Keratinocyte (primary cell): ENCODE measurements around the gene IRF2BP2. TPM values are rescaled to one million over a fixed set of nuclear protein-coding genes. Genes with fewer than 3 reads are reported as not detected.

ENCODE experiments used
- DNase-seq: peaks from one replicate; pipeline ENCODE4 v3.0.0-alpha.2; 2011; ENCODE audit warnings: low read depth, missing footprints, low spot score
- FAIRE-seq: peaks from 2 replicates; lab custom pipeline; 2011; peaks lifted over from hg19 to GRCh38; lab: Jason Lieb, UNC
- H2AFZ ChIP-seq: 2 replicates; pipeline ENCODE4 v1.6.0; 2012; ENCODE audit warnings: low read length, control low read depth, inconsistent platforms; ENCODE audit not compliant: control insufficient read depth
- H3K27ac ChIP-seq: 2 replicates; pipeline ENCODE4 v1.5.1; 2011; ENCODE audit warnings: low read length; ENCODE audit not compliant: control insufficient read depth, insufficient read depth
- H3K27me3 ChIP-seq: 3 replicates; pipeline ENCODE4 v1.6.0; 2011; ENCODE audit warnings: low read length; ENCODE audit not compliant: control insufficient read depth, insufficient read depth; ENCODE audit errors: extremely low read depth
- H3K36me3 ChIP-seq, 2 experiments: 2 replicates in 1 of 2; 3 replicates in 1 of 2; pipeline ENCODE4 v1.5.1; 2011; ENCODE audit warnings: low read length in 2 of 2, mild to moderate bottlenecking in 1 of 2; ENCODE audit not compliant: control insufficient read depth in 2 of 2, insufficient read depth in 2 of 2; ENCODE audit errors: extremely low read depth in 1 of 2
- H3K4me1 ChIP-seq: 3 replicates; pipeline ENCODE4 v1.5.1; 2011; ENCODE audit warnings: low read length; ENCODE audit not compliant: control insufficient read depth, insufficient read depth; ENCODE audit errors: extremely low read depth
- H3K4me2 ChIP-seq: 3 replicates; pipeline ENCODE4 v1.6.0; 2011; ENCODE audit warnings: low read depth, low read length; ENCODE audit not compliant: control insufficient read depth, insufficient read depth; ENCODE audit errors: extremely low read depth
- H3K4me3 ChIP-seq, 3 experiments: fragments of 200-600 bp in 1 of 3; sonication (generic) in 1 of 3; 2 replicates in 2 of 3; 3 replicates in 1 of 3; pipeline ENCODE4 v1.5.1; 2011 to 2016; ENCODE audit warnings: low read length in 3 of 3, mild to moderate bottlenecking in 3 of 3, control low read depth in 2 of 3, inconsistent platforms in 1 of 3, low read depth in 1 of 3, mixed read lengths in 1 of 3, mixed run types in 1 of 3, moderate library complexity in 1 of 3; ENCODE audit not compliant: control insufficient read depth in 2 of 3, insufficient read depth in 2 of 3; ENCODE audit errors: extremely low read depth in 1 of 3
- H3K79me2 ChIP-seq: 2 replicates; pipeline ENCODE4 v1.6.0; 2012; ENCODE audit warnings: low read length; ENCODE audit not compliant: control insufficient read depth, insufficient read depth
- H3K9ac ChIP-seq: 3 replicates; pipeline ENCODE4 v1.6.0; 2011; ENCODE audit warnings: low read length; ENCODE audit not compliant: control insufficient read depth, insufficient read depth; ENCODE audit errors: extremely low read depth
- H3K9me1 ChIP-seq: 3 replicates; pipeline ENCODE4 v1.6.0; 2011; ENCODE audit warnings: low read length; ENCODE audit not compliant: control insufficient read depth, insufficient read depth; ENCODE audit errors: extremely low read depth
- H3K9me3 ChIP-seq: 2 replicates; pipeline ENCODE4 v1.5.1; 2012; ENCODE audit warnings: low read depth, low read length; ENCODE audit not compliant: control insufficient read depth
- H4K20me1 ChIP-seq: 3 replicates; pipeline ENCODE4 v1.6.0; 2011; ENCODE audit warnings: low read length; ENCODE audit not compliant: control insufficient read depth, insufficient read depth; ENCODE audit errors: extremely low read depth
- EZH2 ChIP-seq: IDR thresholded peaks from one replicate; pipeline ENCODE4 v1.6.1; 2012; ENCODE audit warnings: inconsistent platforms, mild to moderate bottlenecking, low read length, moderate library complexity
- dilution Hi-C: fragments of 300-500 bp; cut with MboI; formaldehyde crosslinking; loops from one replicate; pipeline ENCODE4 v1.7.0; 2020; ENCODE audit warnings: low sequenced_read_pairs; ENCODE audit not compliant: extremely low pct_ligation_motif_present
- polyA plus RNA-seq, 5 experiments: library from polyadenylated mRNA; depleted of rRNA in 3 of 5; stranded (reverse) in 3 of 5; stranded (forward) in 1 of 5; unstranded in 1 of 5; fragments of >200 nt; gene quantifications; 1 replicate in 1 of 5; 2 replicates in 3 of 5; 3 replicates in 1 of 5; pipeline versions ENCODE4 v1.2.1 to v1.2.3, GENCODE V29; 2011 to 2012; ENCODE audit warnings: missing spikeins in 2 of 5, low read depth in 1 of 5, low replicate concordance in 1 of 5
- TF ChIP-seq, protein P1 (sequence below), 3 experiments: IDR thresholded peaks in 1 of 3; conservative IDR thresholded peaks in 1 of 3; optimal IDR thresholded peaks in 1 of 3; 2 replicates in 2 of 3; 3 replicates in 1 of 3; pipeline versions ENCODE3 to v1.5.1; 2011; ENCODE audit warnings: low read length in 3 of 3, mild to moderate bottlenecking in 3 of 3, moderate library complexity in 2 of 3, control low read depth in 1 of 3, inconsistent platforms in 1 of 3; ENCODE audit not compliant: insufficient read depth in 2 of 3; ENCODE audit errors: extremely low read depth in 1 of 3

Gene IRF2BP2
- polyA plus RNA-seq, 1 donor (not counting 4 experiments of a cell fraction or from before 2014, with no cell fraction given), result 29.9 TPM

DNA sequence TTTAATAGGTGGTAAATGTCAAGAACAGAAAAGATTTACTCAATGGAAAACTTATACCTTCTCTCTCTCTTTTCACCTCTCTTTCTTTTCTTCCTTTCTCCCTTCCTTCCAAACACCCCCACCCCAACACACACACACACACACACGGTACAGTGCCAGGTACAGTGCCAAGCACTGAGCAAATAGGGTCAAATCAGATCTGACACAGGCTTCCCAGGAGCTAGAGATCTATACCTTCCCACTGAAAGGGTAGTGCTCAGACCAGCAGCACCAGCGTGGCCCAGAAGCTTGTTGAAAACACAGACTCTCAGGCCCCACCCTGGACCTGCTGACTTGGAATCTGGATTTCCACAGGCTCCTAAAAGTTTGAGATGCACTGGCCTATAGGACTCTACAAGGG is 31.9 kb downstream of the IRF2BP2 start:
- dilution Hi-C loops, result no loop called here
- DNase-seq (no peak), FAIRE-seq (no peak)
- Histone ChIP-seq H2AFZ (no peak overlapping the region), H3K27ac (no peak overlapping the region), H3K4me1 (no peaks in the 10 kb centered on the region), H3K9me3 (no peaks in the 10 kb centered on the region), H3K36me3 (no peaks in the 10 kb centered on the region), H4K20me1 (no peaks in the 10 kb centered on the region), H3K9me1 (no peaks in the 10 kb centered on the region), H3K4me3 (no peak overlapping the region), H3K27me3 (no peaks in the 10 kb centered on the region), H3K9ac (no peak overlapping the region), H3K79me2 (no peaks in the 10 kb centered on the region), H3K4me2 (no peak overlapping the region)
- TF ChIP-seq, protein P1, sequence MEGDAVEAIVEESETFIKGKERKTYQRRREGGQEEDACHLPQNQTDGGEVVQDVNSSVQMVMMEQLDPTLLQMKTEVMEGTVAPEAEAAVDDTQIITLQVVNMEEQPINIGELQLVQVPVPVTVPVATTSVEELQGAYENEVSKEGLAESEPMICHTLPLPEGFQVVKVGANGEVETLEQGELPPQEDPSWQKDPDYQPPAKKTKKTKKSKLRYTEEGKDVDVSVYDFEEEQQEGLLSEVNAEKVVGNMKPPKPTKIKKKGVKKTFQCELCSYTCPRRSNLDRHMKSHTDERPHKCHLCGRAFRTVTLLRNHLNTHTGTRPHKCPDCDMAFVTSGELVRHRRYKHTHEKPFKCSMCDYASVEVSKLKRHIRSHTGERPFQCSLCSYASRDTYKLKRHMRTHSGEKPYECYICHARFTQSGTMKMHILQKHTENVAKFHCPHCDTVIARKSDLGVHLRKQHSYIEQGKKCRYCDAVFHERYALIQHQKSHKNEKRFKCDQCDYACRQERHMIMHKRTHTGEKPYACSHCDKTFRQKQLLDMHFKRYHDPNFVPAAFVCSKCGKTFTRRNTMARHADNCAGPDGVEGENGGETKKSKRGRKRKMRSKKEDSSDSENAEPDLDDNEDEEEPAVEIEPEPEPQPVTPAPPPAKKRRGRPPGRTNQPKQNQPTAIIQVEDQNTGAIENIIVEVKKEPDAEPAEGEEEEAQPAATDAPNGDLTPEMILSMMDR (optimal IDR thresholded peaks at IDR 0.05 in 1 of 3, IDR thresholded peaks at IDR 0.05 in 1 of 3, conservative IDR thresholded peaks at IDR 0.05 in 1 of 3; ENCODE audit: extremely low read depth in 1 of 3, insufficient read depth in 2 of 3, low read length in 3 of 3), result no peak
- no peak for TF ChIP-seq EZH2

DNA sequence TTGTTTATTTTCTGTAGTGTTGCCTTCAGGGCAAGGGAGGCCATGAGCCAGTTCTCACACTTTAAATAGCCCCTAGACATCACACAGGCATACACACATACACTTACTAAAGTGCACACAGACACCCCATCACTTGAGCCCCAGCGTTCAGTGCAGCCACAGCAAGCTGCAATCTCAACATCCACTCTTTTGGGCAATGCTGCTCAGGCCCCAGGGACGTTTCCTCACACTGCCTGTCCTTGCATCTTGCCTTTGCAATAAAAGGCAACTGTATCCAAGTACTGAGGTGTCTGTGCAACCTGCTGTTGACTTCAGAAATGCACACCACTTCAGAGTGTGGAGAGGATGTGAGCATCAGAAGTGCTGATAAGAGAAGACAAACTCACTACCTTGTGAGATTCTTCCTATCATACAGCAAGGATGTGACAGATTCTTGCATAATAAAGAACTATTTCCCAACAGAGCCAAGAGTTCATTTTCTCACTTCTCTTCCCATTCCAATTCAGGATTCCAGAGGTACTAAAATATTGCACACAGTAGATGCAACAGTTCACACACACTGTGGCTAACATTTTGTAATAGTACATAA is 36.2 kb downstream of the IRF2BP2 start:
- FAIRE-seq (no peak), DNase-seq (no peak)
- Histone ChIP-seq H3K4me2 (no peak overlapping the region), H3K9me3 (no peaks in the 10 kb centered on the region), H3K27me3 (no peaks in the 10 kb centered on the region), H3K4me3 (no peak overlapping the region), H3K4me1 (no peaks in the 10 kb centered on the region), H3K9me1 (no peaks in the 10 kb centered on the region), H3K9ac (no peak overlapping the region), H2AFZ (no peak overlapping the region), H3K36me3 (no peaks in the 10 kb centered on the region), H3K27ac (no peak overlapping the region), H4K20me1 (no peaks in the 10 kb centered on the region), H3K79me2 (no peaks in the 10 kb centered on the region)
- dilution Hi-C loops, result no loop called here
- TF ChIP-seq, protein P1 (optimal IDR thresholded peaks at IDR 0.05 in 1 of 3, IDR thresholded peaks at IDR 0.05 in 1 of 3, conservative IDR thresholded peaks at IDR 0.05 in 1 of 3; ENCODE audit: extremely low read depth in 1 of 3, insufficient read depth in 2 of 3, low read length in 3 of 3), result no peak
- TF ChIP-seq EZH2, result no peak
